Measurements from ENCODE around the gene ANO2. TPM values are rescaled to one million over a fixed set of nuclear protein-coding genes. Genes with fewer than 3 reads are reported as not detected.

Gene ANO2
- total and polyA plus RNA-seq, 2 donors (not counting 3 experiments of a cell fraction or from before 2014, with no cell fraction given): 15.4 to 65.0 TPM

GRCh38 chr12:5946388-5946787, 1.3 kb upstream of the ANO2 start:
- H3K36me3 ChIP-seq (ENCODE audit: control insufficient read depth in 2 of 2, extremely low read depth in 1 of 2, insufficient read depth in 2 of 2, low read length in 2 of 2): peaks cover 70 to 73% of the 10 kb centered on the region in 2 experiments
- ChIA-PET POLR2A (no interaction called here), CTCF (no interaction called here)
- no peaks in the 10 kb centered on the region for H4K20me1 ChIP-seq (replicated peaks; ENCODE audit: control insufficient read depth, extremely low read depth, insufficient read depth, low read length)
- intact Hi-C loops (cut with micrococcal nuclease) (no loop called here), dilution Hi-C loops (cut with MboI; ENCODE audit: extremely low pct_ligation_motif_present, low sequenced_read_pairs) (no loop called here)
- no peak overlapping the region for H3K27ac ChIP-seq (ENCODE audit: insufficient read depth, low read depth, low read length)
- FAIRE-seq (no peak), DNase-seq (ENCODE audit: low read depth, low spot score) (no peak)
- no peak overlapping the region for H3K4me2 ChIP-seq (ENCODE audit: insufficient read depth, low read length)
- no peak overlapping the region for H3K9ac ChIP-seq (replicated peaks; ENCODE audit: extremely low read depth, insufficient read depth, low read length)
- no peaks in the 10 kb centered on the region for H3K9me3 ChIP-seq (replicated peaks; ENCODE audit: control insufficient read depth, insufficient read depth, low read length)
- peaks cover 2% of the 10 kb centered on the region for H3K4me1 ChIP-seq (ENCODE audit: control insufficient read depth, extremely low read depth, insufficient read depth, low read length)
- no peak for TF ChIP-seq POLR2AphosphoS5 (IDR thresholded peaks at IDR 0.05; ENCODE audit: insufficient read depth, low read depth, low read length)
- no peak for TF ChIP-seq GATA2 (IDR thresholded peaks at IDR 0.05; ENCODE audit: insufficient read depth, insufficient read length, low read depth, low read length)
- no peak for TF ChIP-seq EZH2 (IDR thresholded peaks at IDR 0.05; ENCODE audit: borderline replicate concordance, low read depth, low read length, severe bottlenecking)
- no peak for TF ChIP-seq CTCF (IDR thresholded peaks at IDR 0.05; ENCODE audit: extremely low read depth in 1 of 2, insufficient read depth in 1 of 2, low read depth in 1 of 2, low read length in 2 of 2)
- TF ChIP-seq FOS (IDR thresholded peaks at IDR 0.05; ENCODE audit: borderline replicate concordance, insufficient read depth, low read length): no peak
- H2AFZ ChIP-seq (ENCODE audit: low read depth, low read length): no peak overlapping the region
- H3K4me3 ChIP-seq (replicated peaks in 1 of 3; ENCODE audit: insufficient read depth in 1 of 3, low read depth in 1 of 3, low read length in 3 of 3): no peak overlapping the region
- H3K9me1 ChIP-seq (replicated peaks; ENCODE audit: control insufficient read depth, extremely low read depth, insufficient read depth, low read length): no peaks in the 10 kb centered on the region
- no peaks in the 10 kb centered on the region for H3K79me2 ChIP-seq (ENCODE audit: control insufficient read depth, insufficient read depth, low read length)
- no TSS peak for BruUV-seq (replicated peaks)
- no peaks in the 10 kb centered on the region for H3K27me3 ChIP-seq (ENCODE audit: control insufficient read depth in 2 of 2, insufficient read depth in 2 of 2, low read length in 2 of 2)

- intact Hi-C loops (cut with micrococcal nuclease): no loop called here
- H3K9me1 ChIP-seq (replicated peaks; ENCODE audit: control insufficient read depth, extremely low read depth, insufficient read depth, low read length): no peaks in the 10 kb centered on the region
Observed at GRCh38 chr12:5944688-5945070, 380 bp downstream of the ANO2 start.

More at GRCh38 chr12:5944688-5945070, 380 bp downstream of the ANO2 start:
- Histone ChIP-seq H3K9me3 (replicated peaks; ENCODE audit: control insufficient read depth, insufficient read depth, low read length) (no peaks in the 10 kb centered on the region), H3K27me3 (ENCODE audit: control insufficient read depth in 2 of 2, insufficient read depth in 2 of 2, low read length in 2 of 2) (no peaks in the 10 kb centered on the region), H4K20me1 (replicated peaks; ENCODE audit: control insufficient read depth, extremely low read depth, insufficient read depth, low read length) (peaks cover 3% of the 10 kb centered on the region), H3K79me2 (ENCODE audit: control insufficient read depth, insufficient read depth, low read length) (no peaks in the 10 kb centered on the region), H3K9ac (replicated peaks; ENCODE audit: extremely low read depth, insufficient read depth, low read length) (no peak overlapping the region), H3K4me1 (ENCODE audit: control insufficient read depth, extremely low read depth, insufficient read depth, low read length) (peaks cover 2% of the 10 kb centered on the region), H2AFZ (ENCODE audit: low read depth, low read length) (no peak overlapping the region), H3K27ac (ENCODE audit: insufficient read depth, low read depth, low read length) (no peak overlapping the region), H3K36me3 (ENCODE audit: control insufficient read depth in 2 of 2, extremely low read depth in 1 of 2, insufficient read depth in 2 of 2, low read length in 2 of 2) (peaks cover 66 to 70% of the 10 kb centered on the region in 2 experiments), H3K4me2 (ENCODE audit: insufficient read depth, low read length) (no peak overlapping the region), H3K4me3 (replicated peaks in 1 of 3; ENCODE audit: insufficient read depth in 1 of 3, low read depth in 1 of 3, low read length in 3 of 3) (no peak overlapping the region)
- dilution Hi-C loops (cut with MboI; ENCODE audit: extremely low pct_ligation_motif_present, low sequenced_read_pairs): no loop called here
- ChIA-PET POLR2A (no interaction called here), CTCF (no interaction called here)
- TF ChIP-seq EZH2 (IDR thresholded peaks at IDR 0.05; ENCODE audit: borderline replicate concordance, low read depth, low read length, severe bottlenecking) (no peak), JUN (IDR thresholded peaks at IDR 0.05; ENCODE audit: borderline replicate concordance, insufficient read depth, insufficient read length, low read depth) (no peak), MAX (IDR thresholded peaks at IDR 0.05; ENCODE audit: insufficient read depth, insufficient read length) (no peak), CTCF (IDR thresholded peaks at IDR 0.05; ENCODE audit: extremely low read depth in 1 of 2, insufficient read depth in 1 of 2, low read depth in 1 of 2, low read length in 2 of 2) (no peak), POLR2A (IDR thresholded peaks at IDR 0.05; ENCODE audit: low read depth, low read length) (no peak)
- BruUV-seq (replicated peaks): no TSS peak
- FAIRE-seq: no peak
- no peak for DNase-seq (ENCODE audit: low read depth, low spot score)
